Esophagus squamous epithelium (tissue), 5 donors: ENCODE measurements around the gene METTL6. TPM values are rescaled to one million over a fixed set of nuclear protein-coding genes. Genes with fewer than 3 reads are reported as not detected.

Source experiments
- DNase-seq: peaks from one replicate; lab custom pipeline; 2025; lab: John Stamatoyannopoulos, UW
- H3K27ac ChIP-seq, 4 donors: fragments of 200-600 bp; sonication (generic); one replicate each; pipeline ENCODE4 v1.5.1; 2016 to 2019; ENCODE audit warnings: mild to moderate bottlenecking in 1 of 4
- H3K27me3 ChIP-seq, 4 donors: fragments of 200-600 bp; sonication (generic); 1 replicate in 3 of 4; 2 replicates in 1 of 4; pipeline versions ENCODE4 v1.5.1 to v1.6.0; 2017 to 2021; ENCODE audit warnings: antibody characterized with exemption in 1 of 4
- H3K36me3 ChIP-seq, 3 donors: fragments of 200-600 bp; sonication (generic); one replicate each; pipeline ENCODE4 v1.5.1; 2016 to 2019
- H3K4me1 ChIP-seq, 3 donors: fragments of 200-600 bp; sonication (generic); one replicate each; pipeline ENCODE4 v1.5.1; 2017 to 2019
- H3K4me3 ChIP-seq, 4 donors: fragments of 200-600 bp; sonication (generic); 1 replicate in 3 of 4; 2 replicates in 1 of 4; pipeline ENCODE4 v1.5.1; 2016 to 2019; ENCODE audit warnings: mild to moderate bottlenecking in 2 of 4, moderate library complexity in 1 of 4
- H3K9me3 ChIP-seq, 3 donors: fragments of 200-600 bp; sonication (generic); one replicate each; pipeline ENCODE4 v1.5.1; 2016 to 2019
- POLR2A ChIP-seq, 4 donors: fragments of 450-650 bp; IDR thresholded peaks; one replicate each; pipeline ENCODE4 v1.6.1; 2017; ENCODE audit warnings: antibody characterized with exemption in 4 of 4, mild to moderate bottlenecking in 4 of 4, moderate library complexity in 3 of 4
- WGBS, 2 donors: methylation state at CpG; one replicate each; pipeline ENCODE4 v1.1.5; 2018; 5-methylcytosine and 5-hydroxymethylcytosine counted together
- intact Hi-C: fragments of 100-400 bp; cut with DNase I; formaldehyde crosslinking; loops from one replicate; pipeline ENCODE4 v1.15.0; 2022
- total RNA-seq, 4 donors: library from RNA; depleted of rRNA; stranded (reverse); fragments of >200 nt; gene quantifications; one replicate each; pipeline ENCODE4 v1.1.0, GENCODE V29; 2016
- TF ChIP-seq, protein P1 (sequence below), 6 experiments: fragments of 450-650 bp in 4 of 6; fragments of 200-600 bp in 2 of 6; sonication (generic) in 2 of 6; IDR thresholded peaks; one replicate each; pipeline ENCODE4 v1.5.1; 2016 to 2019; ENCODE audit warnings: antibody characterized with exemption in 6 of 6, mild to moderate bottlenecking in 4 of 6, moderate library complexity in 4 of 6
- donor health status: DM: yes; HTN: yes; CAD: no.

Gene METTL6
- total RNA-seq, 4 donors from 2014 or later = 5.8 to 16.4 (median 12.9) TPM

DNA sequence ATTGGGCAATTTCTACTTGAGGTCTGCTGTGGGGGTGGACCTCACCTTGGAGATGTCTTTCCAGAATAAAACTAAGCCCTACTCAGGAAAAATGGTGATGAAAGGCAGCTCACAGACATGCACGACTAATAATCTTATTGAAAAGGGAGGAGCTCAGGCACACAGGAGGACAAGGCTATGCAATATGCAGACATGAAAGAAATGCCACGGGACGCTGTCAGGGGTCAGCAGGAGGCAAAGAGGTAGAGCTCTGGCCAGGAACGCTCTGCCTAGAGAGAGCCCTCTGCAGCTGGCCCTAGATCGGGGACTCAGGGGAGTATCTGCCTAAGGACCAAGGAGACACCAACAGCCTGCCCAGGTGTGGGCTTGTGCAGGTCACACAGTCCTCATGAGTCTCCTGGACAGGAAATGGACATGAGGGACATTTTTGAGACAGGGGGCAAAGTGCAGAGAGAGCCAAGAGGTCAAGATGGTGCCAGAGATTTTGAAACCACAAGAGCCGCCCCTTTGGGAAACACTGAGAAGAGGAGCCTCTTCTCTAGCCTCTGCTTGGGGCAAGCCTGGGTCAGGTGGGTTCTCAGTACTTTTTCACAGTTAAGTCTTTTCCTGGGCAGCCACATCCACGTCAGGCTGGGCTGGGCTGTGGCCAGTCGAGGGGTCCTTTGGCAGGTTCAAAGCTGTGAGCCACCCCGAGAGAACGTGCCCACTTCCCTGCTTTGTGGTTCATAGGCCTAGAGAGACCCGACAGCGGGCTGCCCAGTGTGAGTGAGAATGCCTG is 23.3 kb upstream of the METTL6 start:
- intact Hi-C loops = no loop called here

DNA sequence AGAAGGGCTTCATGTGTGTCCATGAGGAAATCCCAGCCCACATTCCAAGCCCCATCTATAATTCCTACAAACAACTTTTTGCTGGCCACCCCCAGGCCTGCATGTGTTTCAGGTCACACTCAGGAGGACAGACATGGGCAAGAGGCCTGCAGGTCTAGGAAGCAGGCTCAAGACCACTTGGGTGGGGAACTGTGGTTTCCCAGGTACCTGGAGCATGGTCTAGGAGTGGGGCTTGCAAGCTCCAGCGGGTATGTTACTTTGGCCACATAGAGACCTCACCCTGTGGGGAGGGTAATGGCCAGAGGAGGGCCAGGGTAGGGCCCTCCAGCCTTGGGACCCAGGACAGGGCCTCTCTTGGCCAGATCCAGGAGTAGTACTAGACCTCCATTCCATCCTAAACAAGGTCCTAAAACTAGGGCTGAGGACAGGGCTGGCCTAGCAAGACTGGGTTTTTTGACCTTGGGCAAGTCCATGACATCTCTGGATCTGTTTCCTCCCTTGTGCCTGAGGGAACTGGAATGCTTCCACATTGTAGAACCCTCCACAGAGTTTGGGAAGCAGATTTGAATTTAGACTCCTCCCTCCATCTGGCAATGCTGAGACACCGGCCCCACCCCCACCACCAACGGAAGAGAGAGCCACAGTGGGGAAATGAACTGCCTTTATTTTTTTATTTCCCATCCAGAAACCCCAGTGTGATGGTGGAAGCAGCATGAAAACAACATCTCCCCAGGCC is 22.3 kb upstream of the METTL6 start:
- no peaks in the 10 kb centered on the region for H3K9me3 ChIP-seq
- H3K27me3 ChIP-seq = no peaks in the 10 kb centered on the region
- peaks cover 0 to 11% (median 0%) of the 10 kb centered on the region in 3 donors for H3K36me3 ChIP-seq
- no peaks in the 10 kb centered on the region for H3K4me1 ChIP-seq
- intact Hi-C loops = no loop called here
- WGBS, 2 donors = 83 to 100% methylated on average over 1 of the region's 3 CpGs
- DNase-seq = no peak
- H3K27ac ChIP-seq = no peak overlapping the region
- H3K4me3 ChIP-seq = no peak overlapping the region
- no peak for TF ChIP-seq POLR2A (IDR thresholded peaks at IDR 0.05)
- TF ChIP-seq, protein P1, sequence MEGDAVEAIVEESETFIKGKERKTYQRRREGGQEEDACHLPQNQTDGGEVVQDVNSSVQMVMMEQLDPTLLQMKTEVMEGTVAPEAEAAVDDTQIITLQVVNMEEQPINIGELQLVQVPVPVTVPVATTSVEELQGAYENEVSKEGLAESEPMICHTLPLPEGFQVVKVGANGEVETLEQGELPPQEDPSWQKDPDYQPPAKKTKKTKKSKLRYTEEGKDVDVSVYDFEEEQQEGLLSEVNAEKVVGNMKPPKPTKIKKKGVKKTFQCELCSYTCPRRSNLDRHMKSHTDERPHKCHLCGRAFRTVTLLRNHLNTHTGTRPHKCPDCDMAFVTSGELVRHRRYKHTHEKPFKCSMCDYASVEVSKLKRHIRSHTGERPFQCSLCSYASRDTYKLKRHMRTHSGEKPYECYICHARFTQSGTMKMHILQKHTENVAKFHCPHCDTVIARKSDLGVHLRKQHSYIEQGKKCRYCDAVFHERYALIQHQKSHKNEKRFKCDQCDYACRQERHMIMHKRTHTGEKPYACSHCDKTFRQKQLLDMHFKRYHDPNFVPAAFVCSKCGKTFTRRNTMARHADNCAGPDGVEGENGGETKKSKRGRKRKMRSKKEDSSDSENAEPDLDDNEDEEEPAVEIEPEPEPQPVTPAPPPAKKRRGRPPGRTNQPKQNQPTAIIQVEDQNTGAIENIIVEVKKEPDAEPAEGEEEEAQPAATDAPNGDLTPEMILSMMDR (IDR thresholded peaks at IDR 0.05) = no peak

More for the DNA sequence above, 23.3 kb upstream of the METTL6 start:
- Histone ChIP-seq H3K9me3 (no peaks in the 10 kb centered on the region), H3K4me1 (no peaks in the 10 kb centered on the region), H3K27me3 (no peaks in the 10 kb centered on the region), H3K4me3 (no peak overlapping the region), H3K27ac (no peak overlapping the region), H3K36me3 (peaks cover 0 to 5% (median 0%) of the 10 kb centered on the region in 3 donors)
- no peak for TF ChIP-seq POLR2A (IDR thresholded peaks at IDR 0.05)
- TF ChIP-seq, protein P1 (IDR thresholded peaks at IDR 0.05) = no peak
- 85 to 90% methylated on average over 4 to 6 of the region's 12 CpGs for WGBS, 2 donors
- DNase-seq = no peak

DNA sequence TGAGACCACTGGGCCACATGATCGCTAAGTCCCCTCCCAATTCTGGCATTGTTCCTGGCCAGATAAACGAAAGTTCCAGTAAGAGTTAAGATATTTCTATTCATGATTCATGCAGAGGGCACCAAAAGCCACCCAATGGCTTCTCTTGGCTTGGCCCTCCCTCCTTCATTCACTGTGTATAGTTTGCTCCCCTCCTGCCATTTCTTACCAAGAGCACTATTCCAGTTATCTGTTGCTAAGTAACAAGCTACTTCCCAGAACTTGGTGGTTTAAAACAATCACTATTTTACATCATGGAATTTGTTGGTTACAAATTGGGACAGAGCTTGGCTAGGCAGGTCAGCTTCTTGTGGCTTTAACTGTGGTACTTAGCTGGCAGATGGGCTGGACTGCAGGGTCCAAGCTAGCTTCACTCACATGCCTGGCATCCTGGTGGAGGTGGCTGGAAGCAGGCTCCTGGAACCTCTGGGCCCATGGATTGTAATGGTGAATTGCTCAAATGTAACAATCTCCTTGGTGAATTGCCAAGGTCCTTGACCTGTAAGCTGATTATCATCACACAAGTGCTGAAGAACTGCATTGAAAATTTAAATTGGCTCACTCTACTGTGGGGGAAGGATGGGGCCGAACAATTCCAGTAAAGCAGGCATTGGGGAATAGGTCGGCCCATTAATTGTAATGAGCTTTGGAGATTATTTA is 16.6 kb upstream of the METTL6 start:
- no peak for DNase-seq

DNA sequence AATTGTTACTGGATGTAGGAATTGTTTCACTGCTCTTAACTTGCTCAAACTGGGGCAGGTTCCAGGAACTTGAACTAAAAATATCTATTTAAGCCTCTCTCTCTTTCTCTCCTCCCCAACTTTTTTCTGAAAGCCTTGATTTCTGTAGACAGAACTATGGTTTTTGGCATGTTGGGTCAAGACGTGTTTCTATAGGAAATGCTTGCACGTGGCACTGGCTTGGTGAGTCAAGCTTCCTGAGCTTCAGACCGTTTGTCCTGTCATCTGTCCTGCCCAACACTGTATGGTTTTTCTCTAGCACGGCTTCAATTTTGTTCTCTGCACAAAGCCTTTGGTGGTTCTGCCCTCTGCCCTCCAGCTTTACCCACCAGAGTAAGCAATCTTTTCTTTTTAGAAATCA is 13.5 kb upstream of the METTL6 start:
- 20 to 39% methylated on average over 4 of the region's 4 CpGs for WGBS, 2 donors
- Histone ChIP-seq H3K27ac (no peak overlapping the region), H3K9me3 (no peaks in the 10 kb centered on the region), H3K4me3 (no peak overlapping the region), H3K27me3 (no peaks in the 10 kb centered on the region), H3K36me3 (peaks cover 21 to 93% (median 33%) of the 10 kb centered on the region in 3 donors), H3K4me1 (peaks cover 0 to 8% (median 6%) of the 10 kb centered on the region in 3 donors)
- DNase-seq = no peak
- intact Hi-C loops = no loop called here
- TF ChIP-seq, protein P1 (IDR thresholded peaks at IDR 0.05) = no peak
- TF ChIP-seq POLR2A (IDR thresholded peaks at IDR 0.05) = no peak

More for the DNA sequence above, 16.6 kb upstream of the METTL6 start:
- Histone ChIP-seq H3K27me3 (no peaks in the 10 kb centered on the region), H3K27ac (no peak overlapping the region), H3K4me1 (peaks cover 0 to 8% (median 6%) of the 10 kb centered on the region in 3 donors), H3K4me3 (no peak overlapping the region), H3K36me3 (peaks cover 4 to 63% (median 11%) of the 10 kb centered on the region in 3 donors), H3K9me3 (no peaks in the 10 kb centered on the region)
- TF ChIP-seq POLR2A (IDR thresholded peaks at IDR 0.05) = no peak
- TF ChIP-seq, protein P1 (IDR thresholded peaks at IDR 0.05) = no peak
- intact Hi-C loops = no loop called here
- WGBS, 2 donors = 78 to 82% methylated on average over 4 of the region's 4 CpGs
